HG03342 (cell line): ENCODE measurements around the gene KSR2.
"Not testable (repeated sequence)": the region's sequence is repeated elsewhere in the genome, so short reads cannot be mapped to it uniquely, and the experiment has no call there.

ENCODE experiments used
- ATAC-seq: cut with Tn5 transposase; IDR thresholded peaks from one replicate; pipeline ENCODE4 v1.9.1; 2021; ENCODE audit warnings: mild to moderate bottlenecking, moderate library complexity; ENCODE audit not compliant: unreplicated experiment

Gene KSR2

GRCh38 chr12:117829108-117829507 lies 139.7 kb downstream of the KSR2 start:
- no peak for ATAC-seq

GRCh38 chr12:117827660-117828059 lies 141.1 kb downstream of the KSR2 start:
- ATAC-seq = no peak

GRCh38 chr12:117825827-117826226 lies 143.0 kb downstream of the KSR2 start:
- no peak for ATAC-seq

- no peak for ATAC-seq
Measured at GRCh38 chr12:117821480-117822175, 147.2 kb downstream of the KSR2 start.

- ATAC-seq = no peak
Measured at GRCh38 chr12:117820216-117820907, 148.4 kb downstream of the KSR2 start.

GRCh38 chr12:117819160-117819559 lies 149.6 kb downstream of the KSR2 start:
- ATAC-seq = no peak

GRCh38 chr12:117818400-117818799 lies 150.4 kb downstream of the KSR2 start:
- ATAC-seq = no peak

- no peak for ATAC-seq
Measured at GRCh38 chr12:117809509-117809908, 159.3 kb downstream of the KSR2 start.

- ATAC-seq = no peak
Measured at GRCh38 chr12:117807946-117808345, 160.8 kb downstream of the KSR2 start.

- ATAC-seq = no peak
Measured at GRCh38 chr12:117807355-117807754, 161.4 kb downstream of the KSR2 start.

- no peak for ATAC-seq
Measured at GRCh38 chr12:117805865-117806264, 162.9 kb downstream of the KSR2 start.

- ATAC-seq = no peak
Measured at GRCh38 chr12:117803001-117803400, 165.8 kb downstream of the KSR2 start.

GRCh38 chr12:117800711-117801110 lies 168.1 kb downstream of the KSR2 start:
- ATAC-seq = not testable (repeated sequence)

- no peak for ATAC-seq
Measured at GRCh38 chr12:117797202-117797601, 171.6 kb downstream of the KSR2 start.

- no peak for ATAC-seq
Measured at GRCh38 chr12:117792877-117793424, 175.8 kb downstream of the KSR2 start.

GRCh38 chr12:117792471-117792870 lies 176.3 kb downstream of the KSR2 start:
- no peak for ATAC-seq

GRCh38 chr12:117790948-117791347 lies 177.8 kb downstream of the KSR2 start:
- no peak for ATAC-seq

GRCh38 chr12:117790198-117790597 lies 178.6 kb downstream of the KSR2 start:
- ATAC-seq = no peak

- ATAC-seq = no peak
Measured at GRCh38 chr12:117789195-117789912, 179.4 kb downstream of the KSR2 start.

GRCh38 chr12:117778656-117779055 lies 190.1 kb downstream of the KSR2 start:
- no peak for ATAC-seq

- ATAC-seq = no peak
Measured at GRCh38 chr12:117774941-117775775, 193.6 kb downstream of the KSR2 start.
